NCI-H146 treated with DMSO at 0.1 percent for 48 hours (cell line): ENCODE results near the gene IFI44L.

Experiments used
- DNase-seq: peaks from one replicate; lab custom pipeline; 2025; ENCODE audit not compliant: unreplicated experiment; lab: John Stamatoyannopoulos, UW

The IFI44L gene

GRCh38 chr1:78619803-78620579 is at the start of gene IFI44L:
TSS of gene IFI44L (plus strand) at chr1:78620448. CDS start at chr1:78627916, 7,468 bp downstream.
- DNase-seq, result no peak

GRCh38 chr1:78570539-78570938 is 49.7 kb upstream of the IFI44L start:
- DNase-seq, result no peak

GRCh38 chr1:78577257-78578100 is 42.8 kb upstream of the IFI44L start:
- no peak for DNase-seq

DNA sequence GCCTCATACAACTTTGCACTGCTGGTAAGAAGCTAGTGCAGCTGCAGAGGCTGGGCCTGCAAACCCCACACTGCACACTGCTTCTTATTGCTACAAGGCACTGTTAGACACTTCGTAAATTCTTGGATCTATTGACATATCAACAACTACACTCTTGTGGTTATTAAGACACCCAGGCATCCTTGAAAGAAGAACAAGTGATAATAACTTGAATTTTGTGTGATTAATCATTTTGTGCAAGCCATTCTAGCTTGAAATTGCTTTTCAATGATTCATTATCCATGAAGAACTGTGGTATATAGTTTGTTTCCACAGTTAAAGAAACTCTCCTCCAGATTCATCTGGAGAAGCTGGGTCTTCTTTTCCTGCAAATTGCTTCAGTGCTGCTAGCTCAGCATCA is 33.7 kb upstream of the IFI44L start:
- DNase-seq, result no peak

DNA sequence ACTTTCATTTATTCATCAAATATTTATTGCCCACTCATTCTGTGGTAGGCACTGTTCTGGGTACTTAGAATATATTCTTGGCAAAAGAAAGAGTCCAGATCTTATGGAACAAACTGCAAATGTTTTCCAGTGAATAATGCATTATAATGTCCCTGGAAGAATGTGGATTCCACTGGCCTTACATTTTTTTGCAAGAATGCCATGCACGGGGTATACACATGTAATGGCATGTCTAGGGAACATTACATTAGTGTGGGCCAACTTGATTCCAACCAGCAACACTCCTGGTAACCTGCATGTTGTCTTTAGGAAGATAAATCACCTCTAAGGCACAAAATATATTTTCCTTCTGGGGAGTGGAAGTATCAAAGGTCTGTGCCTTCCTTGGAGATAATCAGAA is 33.0 kb upstream of the IFI44L start:
- DNase-seq, result no peak

GRCh38 chr1:78591971-78592370 is 28.3 kb upstream of the IFI44L start:
- DNase-seq, result no peak

- no peak for DNase-seq
These were observed 21.0 kb upstream of the IFI44L start for GRCh38 chr1:78599294-78599693.

- no peak for DNase-seq
These were observed 19.2 kb upstream of the IFI44L start for GRCh38 chr1:78601068-78601467.

DNA sequence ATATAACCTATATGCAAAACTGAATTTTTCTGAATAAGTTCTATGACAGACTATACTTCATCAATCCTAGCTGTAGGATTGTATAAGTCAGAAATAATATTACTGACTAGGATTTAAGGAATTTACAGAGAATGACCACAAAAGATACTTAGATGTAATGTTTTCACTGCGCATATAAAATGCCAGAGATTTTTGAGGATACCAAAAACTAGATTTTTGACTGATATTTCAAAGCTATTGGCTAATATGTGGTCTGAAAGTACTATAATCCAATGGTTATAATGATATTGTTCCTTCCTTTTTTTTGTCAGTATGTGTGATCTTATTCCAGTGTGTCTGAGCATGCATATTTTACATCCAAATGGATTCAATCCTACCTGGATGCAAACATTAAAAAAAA is 17.0 kb upstream of the IFI44L start:
- no peak for DNase-seq

GRCh38 chr1:78604643-78605042 is 15.6 kb upstream of the IFI44L start:
- DNase-seq, result no peak

- no peak for DNase-seq
These were observed 14.0 kb upstream of the IFI44L start for GRCh38 chr1:78606274-78606673.

DNA sequence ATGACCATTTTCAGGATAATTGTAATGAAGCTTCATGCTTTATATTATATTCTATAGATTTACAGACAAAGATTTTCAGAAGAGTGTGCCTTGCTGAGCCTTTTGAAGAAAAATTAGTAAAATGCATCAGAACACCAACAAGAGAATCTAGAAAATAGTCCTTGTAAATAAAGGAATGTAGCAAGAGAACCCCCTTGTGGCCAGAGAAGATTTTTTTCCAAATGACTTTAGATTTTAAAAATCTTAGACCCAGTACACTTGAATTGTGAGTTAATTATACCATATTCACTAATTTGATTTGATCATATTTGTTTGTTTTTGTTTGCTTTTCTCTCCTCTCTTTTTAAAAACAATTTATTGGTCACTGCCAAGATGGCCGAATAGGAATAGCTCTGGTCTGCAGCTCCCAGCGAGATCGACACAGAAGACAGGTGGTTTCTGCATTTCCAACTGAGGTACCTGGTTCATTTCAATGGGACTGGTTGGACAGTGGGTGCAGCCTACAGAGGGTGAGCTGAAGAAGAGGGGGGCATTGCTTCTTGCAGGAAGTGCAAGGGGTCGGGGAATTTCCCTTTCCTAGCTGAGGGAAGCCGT is 12.8 kb upstream of the IFI44L start:
- no peak for DNase-seq

DNA sequence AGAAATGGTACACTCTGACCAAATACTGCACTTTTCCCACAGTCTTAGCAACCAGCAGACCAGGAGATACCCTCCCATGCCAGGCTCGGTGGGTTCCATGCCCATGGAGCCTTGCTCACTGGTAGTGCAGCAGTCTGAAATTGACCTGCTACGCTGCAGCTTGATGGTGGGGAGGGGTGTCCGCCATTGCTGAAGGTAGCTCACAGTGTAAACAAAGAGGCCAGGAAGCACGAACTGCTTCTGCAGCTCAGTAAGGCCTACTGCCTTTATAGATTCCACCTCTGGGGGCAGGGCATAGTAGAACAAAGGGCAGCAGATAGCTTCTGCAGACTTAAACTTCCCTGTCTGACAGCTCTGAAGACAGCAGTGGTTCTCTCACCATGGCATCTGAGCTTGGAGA is 12.3 kb upstream of the IFI44L start:
- no peak for DNase-seq

GRCh38 chr1:78617615-78618026 is 2.6 kb upstream of the IFI44L start:
- peak; percentile 2 for DNase-seq

GRCh38 chr1:78619032-78619431 is 1.2 kb upstream of the IFI44L start:
- DNase-seq, result no peak

DNA sequence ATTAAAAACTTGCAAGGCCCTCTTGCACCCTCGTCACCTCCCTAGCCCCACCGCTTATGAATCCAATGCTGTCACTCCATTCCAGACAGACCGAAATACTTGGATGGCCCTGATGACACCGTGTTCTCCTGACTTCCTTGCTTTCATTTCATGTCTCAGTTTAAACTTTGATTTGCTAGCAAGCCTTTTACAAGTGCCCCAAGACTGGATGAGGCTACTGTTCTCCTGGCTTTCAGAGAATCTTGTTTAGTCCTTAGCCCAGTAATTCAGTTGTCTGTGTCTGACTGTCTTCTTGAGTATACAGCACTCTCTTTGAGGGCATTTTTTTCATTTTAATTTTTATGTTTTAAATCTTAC is 824 bp upstream of the IFI44L start:
- DNase-seq, result no peak

DNA sequence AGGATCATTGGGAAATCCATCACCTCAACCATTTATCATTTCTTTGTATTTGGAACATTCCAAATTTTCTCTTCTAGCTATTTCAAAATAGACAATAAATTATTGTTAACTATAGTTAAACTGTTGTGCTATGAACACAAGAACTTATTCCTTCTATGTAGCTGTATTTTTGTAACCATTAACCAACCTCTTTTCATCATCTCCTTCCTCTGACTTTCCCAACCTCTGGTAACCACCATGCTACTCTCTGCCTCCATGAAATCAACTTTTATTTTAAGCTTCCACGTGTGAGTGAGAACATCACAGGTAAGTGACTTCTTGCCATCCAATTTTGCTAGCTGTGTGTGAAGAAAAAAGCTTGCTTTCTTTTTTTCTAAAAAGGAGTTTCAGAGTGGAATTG is 418 bp downstream of the IFI44L start:
- DNase-seq, result no peak

- no peak for DNase-seq
These were observed 2.3 kb downstream of the IFI44L start for GRCh38 chr1:78622548-78622947.

DNA sequence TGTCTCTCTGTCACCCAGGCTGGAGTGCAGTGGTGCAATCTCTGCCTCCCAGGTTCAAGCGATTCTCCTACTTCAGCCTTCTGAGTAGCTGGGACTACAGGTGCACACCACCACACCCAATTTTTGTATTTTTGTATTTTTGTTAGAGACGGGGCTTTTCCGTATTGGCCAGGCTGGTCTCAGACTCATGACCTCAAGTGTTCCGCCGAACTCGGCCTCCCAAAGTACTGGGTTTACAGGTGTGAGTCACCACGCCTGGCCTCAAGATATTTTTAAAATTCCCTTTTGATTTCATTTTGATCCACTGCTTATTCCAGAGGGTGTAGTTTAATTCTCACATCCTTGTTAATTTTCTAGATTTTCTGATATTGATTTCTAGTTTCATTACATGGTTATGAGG is 3.8 kb downstream of the IFI44L start:
- DNase-seq, result no peak

GRCh38 chr1:78627321-78627720 is 7.1 kb downstream of the IFI44L start:
- no peak for DNase-seq

DNA sequence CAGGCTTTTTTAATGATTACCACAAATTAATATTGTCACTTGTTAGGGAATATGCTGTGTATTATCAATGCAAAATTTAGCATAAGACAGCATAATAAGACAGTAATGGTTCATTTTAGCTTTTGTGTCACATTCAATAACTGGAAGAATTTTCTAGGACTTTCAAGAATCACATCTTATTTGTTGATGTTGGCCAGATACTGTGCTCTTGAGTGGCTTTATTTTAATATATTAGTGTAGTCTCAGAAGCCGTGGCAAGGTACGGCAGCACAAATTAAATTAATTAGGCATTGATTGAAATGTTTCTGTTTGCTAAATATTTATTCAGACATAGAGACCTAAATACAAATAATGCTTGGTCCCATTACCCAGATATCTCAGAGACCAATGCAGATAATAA is 10.4 kb downstream of the IFI44L start:
- no peak for DNase-seq

DNA sequence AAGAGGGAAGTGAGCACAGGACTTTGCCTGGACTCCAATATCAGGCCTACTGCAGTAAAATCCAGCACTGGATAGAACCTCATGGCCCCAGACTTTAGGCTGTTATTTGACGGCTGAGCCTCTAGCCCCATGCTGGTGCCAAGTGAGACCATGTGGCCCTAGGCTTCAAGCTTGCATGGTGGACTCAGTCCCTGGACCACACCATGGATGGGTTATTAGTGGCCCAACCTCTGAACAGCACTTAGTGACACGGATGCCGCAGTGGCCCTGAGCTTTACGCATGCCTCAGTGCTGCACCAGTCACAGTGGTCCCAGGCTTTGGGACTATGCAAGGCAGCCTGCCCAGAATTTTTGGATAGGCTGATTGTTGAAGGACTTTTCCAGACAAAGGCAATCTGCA is 13.0 kb downstream of the IFI44L start:
- DNase-seq, result no peak
